ENCODE results near the gene OSTC. TPM values are rescaled to one million over a fixed set of nuclear protein-coding genes. Genes with fewer than 3 reads are reported as not detected.

OSTC gene
- total RNA-seq, 2 experiments from 2014 or later: 21.8 to 25.5 TPM

DNA sequence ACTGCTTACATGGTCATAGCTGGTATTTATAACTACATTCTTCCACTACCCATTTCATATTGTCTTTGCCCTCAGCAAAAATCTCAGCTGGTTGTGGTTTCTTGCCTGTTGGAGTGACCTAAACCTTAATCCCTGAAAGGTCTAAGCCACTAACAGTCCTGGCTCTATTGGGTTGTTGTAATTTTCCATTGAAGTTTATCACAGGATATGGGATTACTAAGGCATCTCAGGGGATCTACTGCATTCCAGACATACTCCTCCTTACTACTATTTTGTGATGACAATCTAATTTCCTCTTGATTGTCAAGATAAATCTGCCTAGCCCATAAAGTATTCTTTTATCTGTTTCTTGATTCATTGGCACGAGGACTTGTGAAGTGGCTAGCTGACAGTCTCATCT lies 6.2 kb upstream of the OSTC start:
- H3K27ac Mint-ChIP-seq: no peak overlapping the region
- H3K36me3 Mint-ChIP-seq (ENCODE audit: low read depth): no peaks in the 10 kb centered on the region
- Histone ChIP-seq H3K27me3 (ENCODE audit: control insufficient read depth in 1 of 2, insufficient read depth in 2 of 2, low read length in 2 of 2) (no peaks in the 10 kb centered on the region), H3K9me3 (ENCODE audit: control insufficient read depth in 1 of 2, insufficient read depth in 1 of 2, low read length in 2 of 2) (no peaks in the 10 kb centered on the region), H3K27ac (ENCODE audit: low read depth in 1 of 2, low read length in 2 of 2) (no peak overlapping the region), H3K4me1 (ENCODE audit: insufficient read depth, low read length) (peaks cover 2% of the 10 kb centered on the region), H3K4me3 (ENCODE audit: low read length) (no peak overlapping the region), H3K36me3 (ENCODE audit: insufficient read depth, low read length) (no peaks in the 10 kb centered on the region)
- POLR2A ChIA-PET: interaction anchor here (0.6 kb wide), 1 partner anchor 13 kb away, joined by 4 read pairs; no protein-coding TSS in a partner anchor
- no peak overlapping the region for H3K4me3 Mint-ChIP-seq
- DNase-seq (no peak), ATAC-seq (ENCODE audit: poor library complexity) (no peak)
- TF ChIP-seq CTCF (IDR thresholded peaks at IDR 0.05): no peak
- H3K9me3 Mint-ChIP-seq: no peaks in the 10 kb centered on the region
- CTCF ChIA-PET: no interaction called here
- H3K27me3 Mint-ChIP-seq: no peaks in the 10 kb centered on the region
- intact Hi-C loops (cut with DNase I, micrococcal nuclease): loop anchor here in 1 of 2 experiments (10.0 kb wide), 1 partner anchor 1091 kb away; the partner anchor contains the start of gene PLA2G12A
- peaks cover 13% of the 10 kb centered on the region for H3K4me1 Mint-ChIP-seq (ENCODE audit: low read depth)

- no peak overlapping the region for H3K27ac Mint-ChIP-seq
- no peak overlapping the region for H3K4me3 Mint-ChIP-seq
- no peaks in the 10 kb centered on the region for H3K9me3 ChIP-seq (ENCODE audit: control insufficient read depth in 1 of 2, insufficient read depth in 1 of 2, low read length in 2 of 2)
- intact Hi-C loops (cut with DNase I, micrococcal nuclease): loop anchor here in 1 of 2 experiments (10.0 kb wide), 1 partner anchor 1088 kb away; the partner anchor contains the start of gene PLA2G12A
- H3K4me1 ChIP-seq (ENCODE audit: insufficient read depth, low read length): peaks cover 12% of the 10 kb centered on the region
- H3K27ac ChIP-seq (ENCODE audit: low read depth in 1 of 2, low read length in 2 of 2): no peak overlapping the region
- H3K4me3 ChIP-seq (ENCODE audit: low read length): no peak overlapping the region
- no peaks in the 10 kb centered on the region for H3K9me3 Mint-ChIP-seq
- H3K36me3 ChIP-seq (ENCODE audit: insufficient read depth, low read length): no peaks in the 10 kb centered on the region
- H3K27me3 Mint-ChIP-seq: no peaks in the 10 kb centered on the region
- H3K27me3 ChIP-seq (ENCODE audit: control insufficient read depth in 1 of 2, insufficient read depth in 2 of 2, low read length in 2 of 2): no peaks in the 10 kb centered on the region
- ChIA-PET CTCF (no interaction called here), POLR2A (interaction anchor here (1.1 kb wide), 1 partner anchor 14 kb away, joined by 3 read pairs; no protein-coding TSS in a partner anchor)
- H3K4me1 Mint-ChIP-seq (ENCODE audit: low read depth): peaks cover 34% of the 10 kb centered on the region
- ATAC-seq (ENCODE audit: poor library complexity): no peak
- no peak for TF ChIP-seq CTCF (IDR thresholded peaks at IDR 0.05)
- DNase-seq: no peak
- H3K36me3 Mint-ChIP-seq (ENCODE audit: low read depth): peaks cover 9% of the 10 kb centered on the region
Observed at GRCh38 chr4:108646706-108647105, 3.7 kb upstream of the OSTC start.

- Mint-ChIP-seq H3K27ac (peak overlapping the region; percentile 99), H3K4me3 (peak overlapping the region; percentile 91), H3K27me3 (no peaks in the 10 kb centered on the region), H3K9me3 (no peaks in the 10 kb centered on the region), H3K4me1 (ENCODE audit: low read depth) (peaks cover 48% of the 10 kb centered on the region), H3K36me3 (ENCODE audit: low read depth) (peaks cover 20% of the 10 kb centered on the region)
- Histone ChIP-seq H3K36me3 (ENCODE audit: insufficient read depth, low read length) (no peaks in the 10 kb centered on the region), H3K4me3 (ENCODE audit: low read length) (peak overlapping the region; percentile 85), H3K4me1 (ENCODE audit: insufficient read depth, low read length) (peaks cover 15% of the 10 kb centered on the region), H3K27me3 (ENCODE audit: control insufficient read depth in 1 of 2, insufficient read depth in 2 of 2, low read length in 2 of 2) (no peaks in the 10 kb centered on the region), H3K9me3 (ENCODE audit: control insufficient read depth in 1 of 2, insufficient read depth in 1 of 2, low read length in 2 of 2) (no peaks in the 10 kb centered on the region), H3K27ac (ENCODE audit: low read depth in 1 of 2, low read length in 2 of 2) (peak overlapping the region; percentile 84)
- ATAC-seq (ENCODE audit: poor library complexity): no peak
- intact Hi-C loops (cut with DNase I, micrococcal nuclease): loop anchor here (1.0 to 10.0 kb wide), 6 partner anchors 29 to 1165 kb away; partner anchors contain the start of genes CYP2U1 (in 1 of the 2), GAR1 (in 1 of the 2), HADH (in 1 of the 2) and PLA2G12A (in 1 of the 2)
- no peak for DNase-seq
- ChIA-PET CTCF (interaction anchor here (1.3 to 1.5 kb wide), 2 partner anchors 30 to 631 kb away, joined by 3 read pairs; no protein-coding TSS in a partner anchor), POLR2A (interaction anchor here (0.6 to 2.9 kb wide), 16 partner anchors 8 to 929 kb away, joined by 3 to 52 read pairs (median 4); partner anchors contain the start of genes HADH, LEF1 and RPL34)
- TF ChIP-seq CTCF (IDR thresholded peaks at IDR 0.05): no peak
Observed at GRCh38 chr4:108649863-108650211, 562 bp upstream of the OSTC start.
